GM18907 (cell line): ENCODE data around the gene EXD1.
A peak's percentile ranks its signal among the peaks of the same experiment; 100 is the strongest.
"Not testable (repeated sequence)": the region's sequence is repeated elsewhere in the genome, so short reads cannot be mapped to it uniquely, and the experiment has no call there.

Experiments used
- ATAC-seq: cut with Tn5 transposase; IDR thresholded peaks from one replicate; pipeline ENCODE4 v1.9.1; 2021; ENCODE audit warnings: mild to moderate bottlenecking, moderate library complexity; ENCODE audit not compliant: unreplicated experiment

The EXD1 gene

DNA sequence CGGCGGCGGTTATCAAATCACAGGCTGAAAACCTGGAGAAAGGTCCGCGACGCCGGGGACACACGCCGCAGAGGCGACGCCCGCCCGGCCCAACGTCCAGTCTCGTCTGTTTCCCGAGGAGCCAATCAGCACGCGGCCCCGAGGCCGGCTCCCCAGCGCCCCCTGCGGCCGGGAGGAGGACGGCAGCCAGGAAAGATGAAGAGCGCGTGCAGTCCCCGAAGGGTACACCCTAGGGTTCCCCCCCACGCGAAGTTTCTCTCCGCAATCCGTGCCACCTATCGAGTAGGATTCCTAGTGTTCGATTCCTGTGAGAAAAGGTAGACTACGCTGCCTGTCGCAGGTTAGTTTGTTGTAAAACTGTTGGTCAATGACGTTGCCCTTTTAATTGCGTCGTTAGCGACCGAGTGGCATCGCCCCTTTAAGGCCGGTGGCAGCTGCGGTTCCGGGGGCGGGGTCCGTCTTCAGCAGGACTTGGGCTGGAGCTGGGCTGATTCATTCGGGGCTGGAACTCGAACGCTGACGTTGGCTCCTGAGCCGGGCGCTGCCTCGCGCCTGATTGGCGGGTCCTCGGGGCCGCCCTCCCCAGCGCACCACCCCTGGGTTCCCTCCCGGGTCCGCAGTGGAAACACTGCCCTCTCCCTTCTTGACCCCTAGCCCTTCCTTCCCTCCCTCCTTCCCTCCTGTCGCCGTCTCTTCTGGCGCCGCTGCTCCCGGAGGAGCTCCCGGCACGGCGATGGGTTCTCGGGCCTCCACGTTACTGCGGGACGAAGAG lies at the start of gene EXD1, which contains the start of gene CHP1:
Gene EXD1, minus strand, starts transcription at position 108 of the 772 bp plus-strand sequence. CDS start 4,182 bp downstream, outside the sequence.
Gene CHP1, plus strand, starts transcription at position 619 of the 772 bp plus-strand sequence. Its CDS starts 115 bp downstream, at position 734.
- peak; percentile 95 for ATAC-seq

DNA sequence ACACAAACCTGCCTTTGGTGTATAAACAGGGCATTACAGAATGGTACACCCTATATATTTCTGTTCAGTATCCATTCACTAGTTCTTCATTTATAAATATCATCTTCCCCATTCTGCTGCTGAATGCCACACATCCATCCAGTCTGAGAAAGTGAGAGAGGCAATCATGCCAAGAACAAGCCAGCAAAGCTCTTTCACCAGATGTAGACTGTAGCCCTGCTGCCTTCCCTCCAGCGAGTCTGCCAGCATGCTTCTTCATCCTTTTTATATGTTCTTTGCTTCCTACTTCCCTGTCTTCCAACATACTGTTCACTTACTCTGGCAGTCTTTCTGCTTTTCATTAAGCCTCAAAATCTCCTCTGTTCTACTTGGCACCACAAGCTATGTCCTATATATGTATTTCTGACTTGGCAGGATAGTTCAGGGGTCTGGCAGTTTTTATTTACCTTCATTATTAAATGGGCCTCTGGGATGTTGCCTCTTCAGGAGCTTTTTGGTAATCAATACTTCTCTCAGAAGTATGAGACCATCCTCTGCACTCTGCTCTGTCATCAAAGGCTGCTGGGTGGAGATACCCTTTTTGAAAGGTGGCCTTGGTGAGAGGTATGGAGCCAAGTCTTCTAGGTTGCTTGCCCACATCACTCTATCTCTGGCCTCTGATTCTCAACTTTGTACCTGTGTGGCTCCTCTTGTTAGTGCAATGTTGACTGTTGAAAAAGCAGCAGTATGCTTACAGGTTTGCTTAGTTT lies 49.2 kb upstream of the EXD1 start:
- ATAC-seq, result no peak

DNA sequence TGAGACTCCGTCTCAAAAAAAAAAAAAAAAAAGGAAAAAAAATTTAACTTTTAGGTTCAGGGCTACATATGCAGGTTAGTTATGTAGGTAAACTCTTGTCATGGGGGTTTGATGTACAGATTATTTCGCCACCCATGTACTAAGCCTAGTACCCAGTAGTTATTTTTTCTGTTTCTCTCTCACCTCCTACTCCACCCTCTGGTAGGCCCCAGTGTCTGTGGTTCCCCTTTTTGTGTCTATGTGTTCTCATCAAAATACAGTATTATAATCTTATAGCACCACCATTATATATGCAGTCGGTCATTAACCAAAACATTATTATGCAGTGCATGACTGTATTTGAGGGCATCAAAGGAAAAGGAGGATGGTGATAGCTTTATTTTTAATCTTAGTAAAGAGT lies 47.8 kb upstream of the EXD1 start:
- ATAC-seq, result no peak

GRCh38 chr15:41276831-41277230 lies 46.3 kb upstream of the EXD1 start:
- no peak for ATAC-seq

GRCh38 chr15:41269887-41270286 lies 39.3 kb upstream of the EXD1 start:
- no peak for ATAC-seq

- ATAC-seq, result no peak
Observed at GRCh38 chr15:41263891-41264351, 33.4 kb upstream of the EXD1 start.

GRCh38 chr15:41262571-41262970 lies 32.0 kb upstream of the EXD1 start:
- no peak for ATAC-seq

GRCh38 chr15:41260924-41261323 lies 30.4 kb upstream of the EXD1 start:
- ATAC-seq, result not testable (repeated sequence)

DNA sequence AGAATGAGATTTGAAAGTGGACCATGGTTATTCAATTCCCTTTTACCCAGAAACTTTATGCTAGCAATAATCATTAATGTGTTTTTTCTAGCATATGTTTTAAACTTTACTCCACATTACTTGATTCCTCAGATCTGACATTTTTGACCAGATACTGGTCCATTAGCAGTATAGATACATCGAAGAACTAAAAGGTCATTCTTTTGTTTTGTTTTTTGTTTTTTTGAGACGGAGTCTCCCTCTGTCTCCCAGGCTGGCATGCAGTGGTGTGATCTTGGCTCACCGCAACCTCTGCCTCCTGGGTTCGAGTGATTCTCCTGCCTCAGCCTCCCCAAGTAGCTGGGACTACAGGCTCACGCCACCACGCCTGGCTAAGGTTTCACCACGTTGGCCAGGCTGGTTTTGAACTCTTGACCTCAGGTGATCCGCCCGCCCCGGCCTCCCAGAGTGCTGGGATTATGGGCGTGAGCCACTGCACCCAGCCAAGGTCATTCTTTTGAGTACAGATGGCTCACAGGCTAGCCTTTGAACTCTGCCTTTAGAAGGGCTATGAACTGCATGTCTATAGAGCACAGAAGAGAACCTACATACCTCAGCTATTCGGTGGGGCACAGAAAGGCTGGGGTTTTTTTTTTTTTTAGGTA lies 29.1 kb upstream of the EXD1 start:
- no peak for ATAC-seq

GRCh38 chr15:41258750-41259471 lies 28.4 kb upstream of the EXD1 start:
- no peak for ATAC-seq

GRCh38 chr15:41256577-41257038 lies 26.1 kb upstream of the EXD1 start:
- no peak for ATAC-seq

DNA sequence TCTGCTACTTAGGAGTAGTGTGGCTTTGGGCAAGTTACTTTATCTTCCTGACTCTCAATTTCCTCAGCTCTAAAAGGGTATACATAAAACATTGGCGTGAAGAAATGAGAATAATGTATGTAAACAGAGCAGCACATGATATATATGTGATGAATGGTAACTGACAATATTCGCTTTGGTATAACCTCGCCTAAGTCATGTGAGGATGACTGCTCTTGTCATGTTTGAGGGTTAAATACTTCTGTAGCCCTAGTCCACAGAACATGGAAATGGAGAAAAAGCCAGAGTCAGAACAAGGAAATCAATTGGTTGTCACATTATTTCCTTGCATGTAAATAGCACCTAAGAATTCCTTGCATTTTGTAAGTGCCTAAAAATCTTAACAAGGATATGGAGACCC lies 25.5 kb upstream of the EXD1 start:
- ATAC-seq, result no peak

DNA sequence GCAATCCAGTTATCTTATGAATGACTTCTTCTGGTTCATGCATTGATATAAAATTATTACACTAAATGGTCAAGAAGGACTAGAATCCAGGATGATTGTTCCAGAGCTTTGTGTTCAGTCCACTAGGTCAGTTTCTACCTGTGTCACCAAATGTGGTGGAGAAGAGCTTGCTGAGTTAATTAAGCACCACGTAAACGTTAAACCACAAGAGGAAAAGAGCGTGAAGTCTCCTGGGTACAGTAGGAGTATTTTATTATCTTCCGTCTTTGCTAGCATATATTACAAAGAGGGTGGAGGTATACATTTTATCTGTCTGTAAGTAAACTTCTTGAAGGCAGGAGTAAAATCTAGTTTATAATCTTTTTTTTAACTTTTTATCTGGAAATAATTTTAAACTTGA lies 24.0 kb upstream of the EXD1 start:
- ATAC-seq, result no peak

- no peak for ATAC-seq
Observed at GRCh38 chr15:41251411-41251810, 20.9 kb upstream of the EXD1 start.

- ATAC-seq, result not testable (repeated sequence)
Observed at GRCh38 chr15:41250745-41251144, 20.2 kb upstream of the EXD1 start.

- no peak for ATAC-seq
Observed at GRCh38 chr15:41241221-41241964, 10.8 kb upstream of the EXD1 start.

GRCh38 chr15:41238100-41238499 lies 7.5 kb upstream of the EXD1 start:
- ATAC-seq, result no peak

- no peak for ATAC-seq
Observed at GRCh38 chr15:41235929-41236328, 5.4 kb upstream of the EXD1 start.

DNA sequence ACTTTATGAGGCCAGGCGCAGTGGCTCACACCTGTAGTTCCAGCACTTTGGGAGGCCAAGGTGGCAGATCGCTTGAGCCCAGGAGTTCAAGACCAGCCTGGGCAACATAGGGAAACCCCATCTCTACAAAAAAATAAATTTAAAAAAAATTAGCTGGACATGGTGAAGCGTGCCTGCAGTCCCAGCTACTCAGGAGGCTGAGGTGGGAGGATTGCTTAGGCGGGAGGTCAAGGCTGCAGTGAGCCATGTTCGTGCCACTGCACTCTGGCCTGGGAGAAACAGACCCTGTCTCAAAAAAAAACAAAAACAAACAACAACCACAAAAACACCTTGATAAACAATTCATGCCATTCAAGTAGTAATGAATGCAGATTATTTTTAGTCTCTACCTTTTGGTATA lies 4.7 kb upstream of the EXD1 start:
- not testable (repeated sequence) for ATAC-seq

DNA sequence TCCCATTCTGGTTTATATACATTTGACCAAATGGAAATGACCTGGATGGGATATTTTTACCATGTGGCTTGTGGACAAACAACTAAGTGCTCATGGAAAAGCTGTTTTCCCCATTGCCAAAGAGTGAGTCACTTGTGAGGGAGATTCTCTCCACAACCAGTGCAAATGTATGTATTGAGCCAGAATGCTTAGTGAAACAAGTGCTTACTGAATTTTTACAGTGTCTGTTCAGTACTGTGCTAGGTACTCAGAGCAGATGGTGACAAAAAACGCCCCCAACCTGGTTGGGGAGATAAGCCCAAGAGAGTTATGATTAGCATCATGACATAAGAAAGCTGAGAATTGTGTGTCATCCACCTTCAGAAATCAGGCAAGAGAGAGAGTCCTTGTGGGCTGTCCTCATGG lies 2.8 kb upstream of the EXD1 start:
- ATAC-seq, result no peak
